ENCODE data around the gene TRAF1.

- no peak for TF ChIP-seq CTCF (IDR thresholded peaks at IDR 0.05)
- TF ChIP-seq POLR2A (IDR thresholded peaks at IDR 0.05) = no peak
Measured at GRCh38 chr9:120875195-120875565, 51.4 kb downstream of the TRAF1 start.
